Aorta (tissue), 5 donors: ENCODE data around the gene MICAL3. TPM values are rescaled to one million over a fixed set of nuclear protein-coding genes. Genes with fewer than 3 reads are reported as not detected.

Experiments used
- ATAC-seq: fragments of 200-7000 bp; cut with Tn5 transposase; one replicate; pipeline ENCODE4 v1.9.1; 2022; ENCODE audit warnings: moderate library complexity; ENCODE audit not compliant: low FRiP score
- DNase-seq, 2 donors: peaks; one replicate each; pipeline ENCODE4 v3.0.0-alpha.2; 2020
- H3K27ac ChIP-seq, 2 donors: one replicate each; pipeline ENCODE4 v1.5.1; 2013; ENCODE audit warnings: low read length in 2 of 2, mild to moderate bottlenecking in 2 of 2, moderate library complexity in 2 of 2, control low read depth in 1 of 2, inconsistent platforms in 1 of 2, low read depth in 1 of 2
- H3K27me3 ChIP-seq, 2 donors: one replicate each; pipeline ENCODE4 v1.6.1; 2013; ENCODE audit warnings: control low read depth in 1 of 2, low read length in 1 of 2, mild to moderate bottlenecking in 1 of 2, moderate library complexity in 1 of 2; ENCODE audit not compliant: insufficient read depth in 2 of 2, control insufficient read depth in 1 of 2
- H3K36me3 ChIP-seq, 2 donors: one replicate each; pipeline ENCODE4 v1.6.1; 2013; ENCODE audit warnings: control low read depth in 1 of 2, low read length in 1 of 2, mild to moderate bottlenecking in 1 of 2; ENCODE audit not compliant: insufficient read depth in 2 of 2, control insufficient read depth in 1 of 2
- H3K4me1 ChIP-seq, 2 donors: one replicate each; pipeline ENCODE4 v1.6.1; 2013; ENCODE audit warnings: low read length in 2 of 2, control low read depth in 1 of 2, mild to moderate bottlenecking in 1 of 2, moderate library complexity in 1 of 2; ENCODE audit not compliant: insufficient read depth in 2 of 2, control insufficient read depth in 1 of 2
- H3K4me3 ChIP-seq, 2 donors: one replicate each; pipeline ENCODE4 v1.5.1; 2013; ENCODE audit warnings: low read length in 2 of 2, control low read depth in 1 of 2, mild to moderate bottlenecking in 1 of 2
- H3K9me3 ChIP-seq: one replicate; pipeline ENCODE4 v1.6.1; 2013; ENCODE audit warnings: mild to moderate bottlenecking, low read length; ENCODE audit not compliant: control insufficient read depth
- WGBS, 2 donors: extraction: QIAGEN DNeasy Blood & Tissue Kit; methylation state at CpG; one replicate each; pipeline ENCODE4 v1.1.7; 2013; 5-methylcytosine and 5-hydroxymethylcytosine counted together
- intact Hi-C, 2 donors: fragments of 100-400 bp; cut with DNase I; formaldehyde crosslinking; loops; one replicate each; pipeline versions ENCODE4 v1.14.2 to v1.15.0; 2022
- polyA plus RNA-seq, 2 donors: library from polyadenylated mRNA; stranded (reverse); fragments of 200-250 nt; gene quantifications; one replicate each; pipeline ENCODE4 v1.2.3, GENCODE V29; 2013
- total RNA-seq, 2 donors: library from RNA; stranded (reverse); fragmentation: NEBNext Ultra II Directional; extraction: Animal tissue kit (Norgen Biotek cat#: 25700); gene quantifications; one replicate each; pipeline ENCODE4 v1.2.1, GENCODE V29; 2021
- donor health status: healthy with polysubstance abuse.
- donor health status: Bipolar disorder and iron deficiency.
- donor health status: DM: no; HTN: no; CAD: no.
- donor health status: DM: no; HTN: no; CAD: no.
- donor health status: DM: yes; HTN: yes; CAD: no.

MICAL3 gene
- total and polyA plus RNA-seq, 4 donors: 3.9 to 123 (median 64.3) TPM

- 42 to 46% methylated on average over 12 of the region's 12 CpGs for WGBS, 2 donors
- Histone ChIP-seq H3K27me3 (no peaks in the 10 kb centered on the region), H3K4me3 (no peak overlapping the region), H3K4me1 (peaks cover 0 to 6% of the 10 kb centered on the region in 2 donors), H3K9me3 (no peaks in the 10 kb centered on the region), H3K36me3 (peaks cover 5 to 6% of the 10 kb centered on the region in 2 donors), H3K27ac (peak overlapping the region in 1 of 2 donors; percentile 52)
- ATAC-seq (peak; percentile 74), DNase-seq (no peak)
- intact Hi-C loops: loop anchor here (5.0 kb wide), 1 partner anchor 59 kb away; no protein-coding TSS in a partner anchor
These were observed 132.7 kb downstream of the MICAL3 start for GRCh38 chr22:17891481-17892167.

- Histone ChIP-seq H3K4me3 (no peak overlapping the region), H3K36me3 (peaks cover 5 to 6% of the 10 kb centered on the region in 2 donors), H3K9me3 (no peaks in the 10 kb centered on the region), H3K4me1 (peaks cover 0 to 6% of the 10 kb centered on the region in 2 donors), H3K27me3 (no peaks in the 10 kb centered on the region), H3K27ac (peak overlapping the region in 1 of 2 donors; percentile 2)
- intact Hi-C loops: loop anchor here (5.0 kb wide), 1 partner anchor 59 kb away; no protein-coding TSS in a partner anchor
- WGBS, 2 donors: 30 to 34% methylated on average over 3 of the region's 3 CpGs
- ATAC-seq: no peak
- DNase-seq: no peak
These were observed 133.5 kb downstream of the MICAL3 start for GRCh38 chr22:17890892-17891291.

- WGBS, 2 donors: 55 to 59% methylated on average over 4 of the region's 4 CpGs
- peaks cover 0 to 6% of the 10 kb centered on the region in 2 donors for H3K4me1 ChIP-seq
- no peak overlapping the region for H3K4me3 ChIP-seq
- DNase-seq (no peak), ATAC-seq (no peak)
- H3K36me3 ChIP-seq: peaks cover 4 to 5% of the 10 kb centered on the region in 2 donors
- no peak overlapping the region for H3K27ac ChIP-seq
- no peaks in the 10 kb centered on the region for H3K27me3 ChIP-seq
- intact Hi-C loops: loop anchor here (5.0 kb wide), 1 partner anchor 58 kb away; no protein-coding TSS in a partner anchor
- no peaks in the 10 kb centered on the region for H3K9me3 ChIP-seq
These were observed 134.1 kb downstream of the MICAL3 start for GRCh38 chr22:17890245-17890671.

GRCh38 chr22:17888855-17889254 is 135.5 kb downstream of the MICAL3 start:
- 58 to 73% methylated on average over 7 of the region's 7 CpGs for WGBS, 2 donors
- peaks cover 0 to 6% of the 10 kb centered on the region in 2 donors for H3K4me1 ChIP-seq
- H3K27ac ChIP-seq: no peak overlapping the region
- H3K36me3 ChIP-seq: peaks cover 0 to 4% of the 10 kb centered on the region in 2 donors
- no peak for ATAC-seq
- no peaks in the 10 kb centered on the region for H3K9me3 ChIP-seq
- no peak for DNase-seq
- H3K27me3 ChIP-seq: no peaks in the 10 kb centered on the region
- H3K4me3 ChIP-seq: no peak overlapping the region
- intact Hi-C loops: no loop called here

- 91% methylated on average over 12 of the region's 12 CpGs for WGBS, 2 donors
- intact Hi-C loops: no loop called here
- Histone ChIP-seq H3K4me3 (no peak overlapping the region), H3K9me3 (no peaks in the 10 kb centered on the region), H3K27me3 (no peaks in the 10 kb centered on the region), H3K36me3 (peaks cover 0 to 4% of the 10 kb centered on the region in 2 donors), H3K4me1 (peaks cover 0 to 6% of the 10 kb centered on the region in 2 donors), H3K27ac (no peak overlapping the region)
- ATAC-seq (no peak), DNase-seq (no peak)
These were observed 135.9 kb downstream of the MICAL3 start for GRCh38 chr22:17888439-17888838.

- DNase-seq (no peak), ATAC-seq (no peak)
- Histone ChIP-seq H3K9me3 (no peaks in the 10 kb centered on the region), H3K27ac (no peak overlapping the region), H3K4me3 (no peak overlapping the region), H3K27me3 (no peaks in the 10 kb centered on the region), H3K4me1 (no peaks in the 10 kb centered on the region), H3K36me3 (peaks cover 0 to 12% of the 10 kb centered on the region in 2 donors)
- 92% methylated on average over 8 of the region's 8 CpGs for WGBS, 2 donors
- intact Hi-C loops: no loop called here
These were observed 139.5 kb downstream of the MICAL3 start for GRCh38 chr22:17884893-17885292.

- Histone ChIP-seq H3K27ac (no peak overlapping the region), H3K4me3 (no peak overlapping the region), H3K27me3 (no peaks in the 10 kb centered on the region), H3K9me3 (no peaks in the 10 kb centered on the region), H3K4me1 (no peaks in the 10 kb centered on the region), H3K36me3 (peaks cover 0 to 13% of the 10 kb centered on the region in 2 donors)
- intact Hi-C loops: no loop called here
- ATAC-seq (no peak), DNase-seq (peak in 1 of 2 donors; percentile 31)
- WGBS, 2 donors: 64 to 70% methylated on average over 6 of the region's 6 CpGs
These were observed 140.3 kb downstream of the MICAL3 start for GRCh38 chr22:17884084-17884483.

- Histone ChIP-seq H3K27ac (no peak overlapping the region), H3K27me3 (no peaks in the 10 kb centered on the region), H3K36me3 (peaks cover 0 to 10% of the 10 kb centered on the region in 2 donors), H3K4me1 (no peaks in the 10 kb centered on the region), H3K4me3 (no peak overlapping the region), H3K9me3 (no peaks in the 10 kb centered on the region)
- no peak for ATAC-seq
- intact Hi-C loops: no loop called here
- 85 to 88% methylated on average over 9 of the region's 9 CpGs for WGBS, 2 donors
- peak in 1 of 2 donors; percentile 5 for DNase-seq
These were observed 141.0 kb downstream of the MICAL3 start for GRCh38 chr22:17883356-17883755.

- Histone ChIP-seq H3K27me3 (no peaks in the 10 kb centered on the region), H3K4me3 (no peak overlapping the region), H3K27ac (no peak overlapping the region), H3K9me3 (no peaks in the 10 kb centered on the region), H3K4me1 (no peaks in the 10 kb centered on the region), H3K36me3 (peaks cover 0 to 9% of the 10 kb centered on the region in 2 donors)
- no peak for ATAC-seq
- intact Hi-C loops: no loop called here
- WGBS, 2 donors: 93% methylated on average over 8 of the region's 8 CpGs
- DNase-seq: no peak
These were observed 141.6 kb downstream of the MICAL3 start for GRCh38 chr22:17882727-17883126.
